Stimulated activated CD8-positive, alpha-beta memory T cell treated with anti-CD3 and anti-CD28 coated beads, Interleukin-15, amount 100 ng/mL, for 48 hours (primary cell): ENCODE measurements around the gene RNF126.
A peak's percentile ranks its signal among the peaks of the same experiment; 100 is the strongest.
"Not testable (repeated sequence)": the region's sequence is repeated elsewhere in the genome, so short reads cannot be mapped to it uniquely, and the experiment has no call there.

Experiments used
- DNase-seq, 2 donors: peaks; one replicate each; pipeline ENCODE4 v3.0.0-alpha.2; 2020; ENCODE audit warnings: low read depth in 2 of 2

Gene RNF126

GRCh38 chr19:611481-611868 lies 51.5 kb downstream of the RNF126 start:
- peak; percentile 75 for DNase-seq

- peak; percentile 48 to 58 for DNase-seq
Observed at GRCh38 chr19:610801-611480, 52.1 kb downstream of the RNF126 start.

GRCh38 chr19:610071-610800 lies 52.8 kb downstream of the RNF126 start:
- DNase-seq = peak in 1 of 2 donors; percentile 28

- DNase-seq = no peak
Observed at GRCh38 chr19:609004-609346, 54.0 kb downstream of the RNF126 start.

GRCh38 chr19:608155-609003 lies 54.6 kb downstream of the RNF126 start:
- DNase-seq = no peak

DNA sequence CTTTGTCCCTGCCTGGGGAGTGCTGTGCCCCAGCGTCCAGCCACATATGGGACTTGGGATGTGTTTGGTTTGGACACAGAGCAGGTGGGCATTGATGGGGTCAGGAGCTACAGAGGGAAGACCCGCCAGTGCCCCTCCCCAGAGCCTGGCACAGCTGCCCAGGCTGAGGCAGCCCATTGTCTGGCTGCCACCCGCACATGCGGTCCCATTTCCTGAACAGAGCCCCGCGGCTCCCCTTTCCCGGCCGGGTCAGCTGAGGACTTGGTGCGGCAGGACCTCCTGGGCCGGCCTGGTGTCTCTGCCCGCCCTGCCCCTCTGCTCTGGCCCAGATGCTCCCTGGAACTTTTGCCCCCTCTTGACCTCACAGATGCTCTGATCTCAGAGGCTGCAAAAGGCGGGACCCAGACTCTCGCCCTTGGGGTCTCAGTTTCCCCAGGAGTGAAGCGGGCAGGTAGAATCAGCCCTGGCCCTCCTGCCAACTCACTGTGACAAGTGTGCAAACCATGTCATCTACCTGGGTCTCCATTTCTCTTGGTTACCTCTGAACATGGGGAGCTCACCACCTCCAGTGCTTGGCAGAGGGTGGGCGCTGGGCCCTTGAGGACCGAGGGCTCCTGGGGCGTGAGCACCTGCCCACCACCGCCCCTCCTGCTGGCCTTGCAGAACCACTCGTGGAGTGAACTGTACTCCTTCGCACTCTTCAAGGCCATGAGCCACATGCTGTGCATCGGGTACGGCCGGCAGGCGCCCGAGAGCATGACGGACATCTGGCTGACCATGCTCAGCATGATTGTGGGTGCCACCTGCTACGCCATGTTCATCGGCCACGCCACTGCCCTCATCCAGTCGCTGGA lies 55.5 kb downstream of the RNF126 start:
- DNase-seq = no peak

GRCh38 chr19:605061-605971 lies 57.7 kb downstream of the RNF126 start:
- DNase-seq = peak in 1 of 2 donors; percentile 50

- DNase-seq = peak; percentile 36 to 44
Observed at GRCh38 chr19:604355-604754, 58.7 kb downstream of the RNF126 start.

GRCh38 chr19:603779-604178 lies 59.2 kb downstream of the RNF126 start:
- not testable (repeated sequence) for DNase-seq

GRCh38 chr19:603302-603639 lies 59.7 kb downstream of the RNF126 start:
- DNase-seq = not testable (repeated sequence)

DNA sequence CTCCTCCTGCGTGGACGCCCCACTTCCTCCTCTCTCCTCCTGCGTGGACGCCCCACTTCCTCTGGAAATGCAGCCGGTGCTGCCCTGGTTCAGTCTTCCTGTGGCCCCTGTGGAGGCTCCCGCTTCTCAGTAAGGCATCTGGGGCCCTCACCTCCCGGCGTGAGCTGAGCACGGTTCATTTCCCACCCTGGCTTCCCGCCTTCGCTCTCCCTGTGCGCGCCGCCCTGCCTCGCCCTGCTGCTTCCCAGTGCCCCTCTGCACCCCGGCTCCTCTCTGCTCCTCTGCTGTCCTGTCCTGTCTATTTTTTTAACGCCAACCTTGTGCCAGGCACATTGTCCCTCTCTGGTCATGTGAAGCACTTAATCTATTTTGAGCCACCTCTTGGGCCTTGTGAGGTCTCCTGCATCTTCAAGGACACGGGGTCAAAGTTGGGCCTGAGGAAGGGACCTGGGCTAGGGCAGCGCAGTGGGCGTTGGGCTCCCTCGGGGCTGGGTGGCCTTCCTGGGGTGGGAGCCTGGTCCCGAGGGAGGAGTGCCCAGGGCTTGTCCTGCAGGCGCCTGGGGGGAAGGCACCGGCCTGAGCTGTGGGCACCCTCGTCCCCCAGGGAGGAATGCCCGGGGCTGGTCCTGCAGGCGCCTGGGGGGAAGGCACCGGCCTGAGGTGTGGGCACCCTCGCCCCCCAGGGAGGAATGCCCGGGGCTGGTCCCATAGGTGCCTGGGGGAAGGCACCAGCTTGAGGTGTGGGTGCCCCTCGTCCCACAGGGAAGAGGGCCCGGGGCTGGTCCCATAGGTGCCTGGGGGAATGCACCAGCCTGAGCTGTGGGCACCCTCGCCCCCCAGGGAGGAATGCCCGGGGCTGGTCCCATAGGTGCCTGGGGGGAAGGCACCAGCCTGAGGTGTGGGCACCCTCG lies 60.4 kb downstream of the RNF126 start:
- DNase-seq = no peak

GRCh38 chr19:601790-602189 lies 61.2 kb downstream of the RNF126 start:
- no peak for DNase-seq

DNA sequence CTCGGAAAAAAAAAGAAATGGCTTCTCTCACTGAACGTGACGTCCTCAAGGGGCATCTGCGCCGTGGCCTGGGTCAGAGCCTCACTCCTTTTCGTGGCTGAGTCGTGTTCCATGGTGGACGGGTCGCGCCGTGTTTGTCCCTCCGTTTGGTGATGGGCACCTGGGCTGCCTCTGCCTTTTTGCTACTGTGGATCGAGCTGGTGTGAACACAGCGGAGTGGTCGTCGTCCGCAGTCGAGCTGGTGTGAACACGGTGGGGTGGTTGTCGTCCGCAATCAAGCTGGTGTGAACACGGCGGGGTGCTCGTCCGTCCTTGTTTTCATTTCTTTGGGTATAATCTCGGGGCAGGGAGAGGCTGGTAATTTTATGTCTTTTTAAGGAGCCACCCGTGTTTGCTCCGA lies 61.7 kb downstream of the RNF126 start:
- no peak for DNase-seq
